ENCODE measurements around the gene TMEM59L. TPM values are rescaled to one million over a fixed set of nuclear protein-coding genes. Genes with fewer than 3 reads are reported as not detected.

The TMEM59L gene
- total RNA-seq, 6 donors from 2014 or later, result 0.30 to 2.8 (median 1.0) TPM; not detected in 2

- no peaks in the 10 kb centered on the region for H3K27me3 ChIP-seq
- peaks cover 25 to 34% (median 33%) of the 10 kb centered on the region in 4 donors for H3K4me1 ChIP-seq
- H3K27ac ChIP-seq, result peak overlapping the region; percentile 71 to 85 (median 80)
- DNase-seq, result no peak
- H3K4me3 ChIP-seq, result peak overlapping the region in 2 of 4 donors; percentile 11 to 15
- TF ChIP-seq EP300 (IDR thresholded peaks at IDR 0.05), result no peak
- TF ChIP-seq POLR2AphosphoS5 (IDR thresholded peaks at IDR 0.05), result peak in 1 of 2 donors; percentile 6
- no peak for TF ChIP-seq POLR2A (IDR thresholded peaks at IDR 0.05)
- TF ChIP-seq, protein P1, sequence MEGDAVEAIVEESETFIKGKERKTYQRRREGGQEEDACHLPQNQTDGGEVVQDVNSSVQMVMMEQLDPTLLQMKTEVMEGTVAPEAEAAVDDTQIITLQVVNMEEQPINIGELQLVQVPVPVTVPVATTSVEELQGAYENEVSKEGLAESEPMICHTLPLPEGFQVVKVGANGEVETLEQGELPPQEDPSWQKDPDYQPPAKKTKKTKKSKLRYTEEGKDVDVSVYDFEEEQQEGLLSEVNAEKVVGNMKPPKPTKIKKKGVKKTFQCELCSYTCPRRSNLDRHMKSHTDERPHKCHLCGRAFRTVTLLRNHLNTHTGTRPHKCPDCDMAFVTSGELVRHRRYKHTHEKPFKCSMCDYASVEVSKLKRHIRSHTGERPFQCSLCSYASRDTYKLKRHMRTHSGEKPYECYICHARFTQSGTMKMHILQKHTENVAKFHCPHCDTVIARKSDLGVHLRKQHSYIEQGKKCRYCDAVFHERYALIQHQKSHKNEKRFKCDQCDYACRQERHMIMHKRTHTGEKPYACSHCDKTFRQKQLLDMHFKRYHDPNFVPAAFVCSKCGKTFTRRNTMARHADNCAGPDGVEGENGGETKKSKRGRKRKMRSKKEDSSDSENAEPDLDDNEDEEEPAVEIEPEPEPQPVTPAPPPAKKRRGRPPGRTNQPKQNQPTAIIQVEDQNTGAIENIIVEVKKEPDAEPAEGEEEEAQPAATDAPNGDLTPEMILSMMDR (IDR thresholded peaks at IDR 0.05), result no peak
- ATAC-seq (ENCODE audit: low FRiP score in 2 of 2), result no peak
- WGBS, 2 donors, result 72 to 75% methylated on average over 12 to 13 of the region's 13 CpGs
- no peaks in the 10 kb centered on the region for H3K9me3 ChIP-seq
- H3K36me3 ChIP-seq, result no peaks in the 10 kb centered on the region
Measured at GRCh38 chr19:18648973-18649315, 36.3 kb downstream of the TMEM59L start.

- no peaks in the 10 kb centered on the region for H3K9me3 ChIP-seq
- H3K27ac ChIP-seq, result peak overlapping the region; percentile 71 to 85 (median 80)
- no peak for TF ChIP-seq EP300 (IDR thresholded peaks at IDR 0.05)
- TF ChIP-seq, protein P1 (IDR thresholded peaks at IDR 0.05), result no peak
- TF ChIP-seq POLR2AphosphoS5 (IDR thresholded peaks at IDR 0.05), result no peak
- no peak for TF ChIP-seq POLR2A (IDR thresholded peaks at IDR 0.05)
- peak overlapping the region in 3 of 4 donors; percentile 5 to 15 (median 11) for H3K4me3 ChIP-seq
- 19 to 41% methylated on average over 24 to 25 of the region's 25 CpGs for WGBS, 2 donors
- H3K36me3 ChIP-seq, result no peaks in the 10 kb centered on the region
- DNase-seq (peak; percentile 60 to 88), ATAC-seq (ENCODE audit: low FRiP score in 2 of 2) (peak; percentile 47 to 82)
- H3K27me3 ChIP-seq, result no peaks in the 10 kb centered on the region
- H3K4me1 ChIP-seq, result peaks cover 25 to 33% (median 31%) of the 10 kb centered on the region in 4 donors
Measured at GRCh38 chr19:18649371-18650020, 36.8 kb downstream of the TMEM59L start.

- H3K27ac ChIP-seq, result peak overlapping the region; percentile 71 to 85 (median 80)
- DNase-seq (no peak), ATAC-seq (ENCODE audit: low FRiP score in 2 of 2) (peak; percentile 60 to 69)
- peak overlapping the region in 3 of 4 donors; percentile 5 to 15 (median 11) for H3K4me3 ChIP-seq
- no peaks in the 10 kb centered on the region for H3K27me3 ChIP-seq
- 37 to 38% methylated on average over 4 to 17 of the region's 17 CpGs for WGBS, 2 donors
- TF ChIP-seq POLR2AphosphoS5 (IDR thresholded peaks at IDR 0.05) (peak in 1 of 2 donors; percentile 3), POLR2A (IDR thresholded peaks at IDR 0.05) (no peak), EP300 (IDR thresholded peaks at IDR 0.05) (no peak)
- TF ChIP-seq, protein P1 (IDR thresholded peaks at IDR 0.05), result no peak
- no peaks in the 10 kb centered on the region for H3K36me3 ChIP-seq
- peaks cover 25 to 30% (median 26%) of the 10 kb centered on the region in 4 donors for H3K4me1 ChIP-seq
- no peaks in the 10 kb centered on the region for H3K9me3 ChIP-seq
Measured at GRCh38 chr19:18650021-18650390, 37.3 kb downstream of the TMEM59L start.

- Histone ChIP-seq H3K9me3 (no peaks in the 10 kb centered on the region), H3K4me3 (peak overlapping the region in 1 of 4 donors; percentile 2), H3K27me3 (no peaks in the 10 kb centered on the region), H3K27ac (peak overlapping the region; percentile 71 to 85 (median 80)), H3K36me3 (no peaks in the 10 kb centered on the region), H3K4me1 (peaks cover 22 to 30% (median 26%) of the 10 kb centered on the region in 4 donors)
- peak in 1 of 2 donors; percentile 85 for DNase-seq
- WGBS, 2 donors, result 61 to 75% methylated on average over 18 to 30 of the region's 34 CpGs
- TF ChIP-seq EP300 (IDR thresholded peaks at IDR 0.05) (peak in 1 of 4 donors; percentile 10), POLR2AphosphoS5 (IDR thresholded peaks at IDR 0.05) (peak; percentile 50 to 73), POLR2A (IDR thresholded peaks at IDR 0.05) (no peak)
- TF ChIP-seq, protein P1 (IDR thresholded peaks at IDR 0.05), result no peak
- ATAC-seq (ENCODE audit: low FRiP score in 2 of 2), result peak; percentile 64 to 82
Measured at GRCh38 chr19:18650468-18651041, 37.9 kb downstream of the TMEM59L start.
